OCI-LY1 (cell line): ENCODE measurements around the gene SNTB2.
A peak's percentile ranks its signal among the peaks of the same experiment; 100 is the strongest.

Experiments
- H2AFZ ChIP-seq: fragments of 200-600 bp; sonication (generic), shearing (Covaris generic); 2 replicates; pipeline ENCODE4 v1.6.0; 2014; ENCODE audit warnings: antibody characterized with exemption, mild to moderate bottlenecking, low read length
- H3F3A ChIP-seq: fragments of 200-600 bp; sonication (generic), shearing (Covaris generic); 2 replicates; pipeline ENCODE4 v1.6.0; 2014; ENCODE audit warnings: mild to moderate bottlenecking, antibody characterized with exemption, low read length, moderate library complexity; ENCODE audit not compliant: insufficient read depth
- H3K27ac ChIP-seq: fragments of 200-600 bp; sonication (generic); 2 replicates; pipeline ENCODE4 v1.5.1; 2014; ENCODE audit warnings: low read length, mixed run types, mild to moderate bottlenecking, low read depth; ENCODE audit not compliant: poor library complexity, severe bottlenecking
- H3K27me3 ChIP-seq: fragments of 200-600 bp; sonication (generic); 2 replicates; pipeline ENCODE4 v1.6.0; 2014; ENCODE audit warnings: antibody characterized with exemption, mild to moderate bottlenecking, low read length, moderate library complexity; ENCODE audit not compliant: insufficient read depth
- H3K36me3 ChIP-seq: fragments of 200-600 bp; sonication (generic); 2 replicates; pipeline ENCODE4 v1.6.1; 2014; ENCODE audit warnings: mild to moderate bottlenecking, antibody characterized with exemption, low read length, moderate library complexity, mixed read lengths; ENCODE audit not compliant: insufficient read depth
- H3K4me1 ChIP-seq: fragments of 200-600 bp; sonication (generic); 2 replicates; pipeline ENCODE4 v1.5.1; 2014; ENCODE audit warnings: mild to moderate bottlenecking, low read length, moderate library complexity; ENCODE audit not compliant: insufficient read depth, severe bottlenecking
- H3K4me2 ChIP-seq: fragments of 200-600 bp; sonication (generic), shearing (Covaris generic); 2 replicates; pipeline ENCODE4 v1.6.1; 2014; ENCODE audit warnings: low read length
- H3K4me3 ChIP-seq: fragments of 200-600 bp; sonication (generic); 2 replicates; pipeline ENCODE4 v1.5.1; 2014; ENCODE audit warnings: low read length, low read depth, mild to moderate bottlenecking, mixed read lengths; ENCODE audit not compliant: poor library complexity, severe bottlenecking
- H3K79me2 ChIP-seq: fragments of 200-600 bp; shearing (Covaris generic); 2 replicates; pipeline ENCODE4 v1.6.1; 2016; ENCODE audit warnings: mixed run types, low read length, mixed read lengths; ENCODE audit not compliant: insufficient read depth
- H3K9ac ChIP-seq: fragments of 200-600 bp; sonication (generic), shearing (Covaris generic); 2 replicates; pipeline ENCODE4 v1.6.1; 2014; ENCODE audit warnings: mild to moderate bottlenecking, low read length, mixed read lengths
- H3K9me2 ChIP-seq: fragments of 200-600 bp; sonication (generic), shearing (Covaris generic); 2 replicates; pipeline ENCODE4 v1.6.1; 2014; ENCODE audit warnings: low read depth, mild to moderate bottlenecking, low read length, mixed read lengths
- H3K9me3 ChIP-seq: fragments of 200-600 bp; shearing (Covaris generic); 2 replicates; pipeline ENCODE4 v1.6.1; 2014; ENCODE audit warnings: low read length, mixed read lengths
- H4K20me1 ChIP-seq: fragments of 200-600 bp; sonication (generic), shearing (Covaris generic); 2 replicates; pipeline ENCODE4 v1.6.0; 2016; ENCODE audit warnings: mild to moderate bottlenecking, low read length; ENCODE audit not compliant: insufficient read depth
- EZH2 ChIP-seq: fragments of 200-600 bp; sonication (generic), shearing (Covaris generic); IDR thresholded peaks from 2 replicates; pipeline ENCODE4 v1.8.0; 2017; ENCODE audit warnings: borderline replicate concordance, mixed run types, mild to moderate bottlenecking, antibody characterized with exemption, low read length, moderate library complexity, mixed read lengths
- TF ChIP-seq, protein P1 (sequence below): fragments of 200-600 bp; sonication (generic), shearing (Covaris generic); IDR thresholded peaks from 2 replicates; pipeline ENCODE4 v1.5.1; 2017; ENCODE audit warnings: mild to moderate bottlenecking, antibody characterized with exemption, low read length, moderate library complexity, mixed read lengths

The SNTB2 gene

DNA sequence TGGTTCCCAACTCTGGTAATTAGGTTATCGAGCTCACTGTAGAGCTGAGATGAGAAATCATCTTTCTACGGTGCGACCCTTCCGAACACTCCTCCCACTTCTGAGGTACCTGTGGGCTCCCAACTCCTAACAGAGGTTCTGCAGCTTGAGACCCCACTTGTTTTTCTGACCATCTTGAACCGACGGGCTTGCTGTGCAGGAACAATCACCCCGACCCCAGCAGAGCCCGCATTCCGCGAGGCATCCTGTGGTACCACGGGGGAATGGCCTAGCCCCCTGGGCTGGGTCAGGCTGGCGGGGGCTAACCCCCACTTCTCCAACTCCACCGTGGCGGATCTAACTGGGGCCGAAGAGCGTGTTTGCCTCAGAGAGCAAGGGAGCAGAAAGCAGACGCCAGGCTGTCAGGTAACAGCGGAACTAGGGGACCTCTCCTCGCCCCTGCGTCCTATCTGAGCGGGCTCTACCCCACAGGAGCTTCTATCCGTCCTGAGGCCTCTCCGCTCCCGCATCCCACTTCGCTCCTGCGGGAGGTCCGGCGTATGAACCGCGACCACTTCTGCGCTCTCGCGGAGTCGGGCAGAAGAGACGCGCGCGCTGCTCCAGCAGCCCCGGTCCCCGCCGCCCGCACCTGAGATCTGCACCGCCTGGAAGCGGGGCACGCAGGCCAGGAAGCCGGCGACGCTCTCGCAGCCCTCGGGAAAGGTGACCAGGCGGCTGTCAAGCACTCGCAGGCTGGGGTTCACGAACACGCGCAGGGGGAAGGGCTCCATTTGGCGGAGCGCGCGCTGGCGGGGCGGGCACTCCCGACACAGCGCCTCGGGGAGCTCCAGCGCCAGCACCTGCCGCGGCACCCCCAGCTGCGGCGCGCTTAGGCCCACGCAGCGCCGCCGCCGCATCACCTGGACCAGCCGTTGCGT is 142.7 kb downstream of the SNTB2 start:
- Histone ChIP-seq H4K20me1 (no peaks in the 10 kb centered on the region), H3K4me2 (peak overlapping the region; percentile 82), H3K4me3 (peak overlapping the region; percentile 84), H3K9me2 (no peaks in the 10 kb centered on the region), H3F3A (no peaks in the 10 kb centered on the region), H3K9me3 (no peaks in the 10 kb centered on the region), H3K27me3 (no peaks in the 10 kb centered on the region), H2AFZ (no peak overlapping the region), H3K79me2 (peaks cover 43% of the 10 kb centered on the region), H3K4me1 (peaks cover 44% of the 10 kb centered on the region), H3K27ac (peak overlapping the region; percentile 28), H3K9ac (peak overlapping the region; percentile 76), H3K36me3 (peaks cover 59% of the 10 kb centered on the region)
- TF ChIP-seq EZH2: no peak
- TF ChIP-seq, protein P1, sequence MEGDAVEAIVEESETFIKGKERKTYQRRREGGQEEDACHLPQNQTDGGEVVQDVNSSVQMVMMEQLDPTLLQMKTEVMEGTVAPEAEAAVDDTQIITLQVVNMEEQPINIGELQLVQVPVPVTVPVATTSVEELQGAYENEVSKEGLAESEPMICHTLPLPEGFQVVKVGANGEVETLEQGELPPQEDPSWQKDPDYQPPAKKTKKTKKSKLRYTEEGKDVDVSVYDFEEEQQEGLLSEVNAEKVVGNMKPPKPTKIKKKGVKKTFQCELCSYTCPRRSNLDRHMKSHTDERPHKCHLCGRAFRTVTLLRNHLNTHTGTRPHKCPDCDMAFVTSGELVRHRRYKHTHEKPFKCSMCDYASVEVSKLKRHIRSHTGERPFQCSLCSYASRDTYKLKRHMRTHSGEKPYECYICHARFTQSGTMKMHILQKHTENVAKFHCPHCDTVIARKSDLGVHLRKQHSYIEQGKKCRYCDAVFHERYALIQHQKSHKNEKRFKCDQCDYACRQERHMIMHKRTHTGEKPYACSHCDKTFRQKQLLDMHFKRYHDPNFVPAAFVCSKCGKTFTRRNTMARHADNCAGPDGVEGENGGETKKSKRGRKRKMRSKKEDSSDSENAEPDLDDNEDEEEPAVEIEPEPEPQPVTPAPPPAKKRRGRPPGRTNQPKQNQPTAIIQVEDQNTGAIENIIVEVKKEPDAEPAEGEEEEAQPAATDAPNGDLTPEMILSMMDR: no peak

DNA sequence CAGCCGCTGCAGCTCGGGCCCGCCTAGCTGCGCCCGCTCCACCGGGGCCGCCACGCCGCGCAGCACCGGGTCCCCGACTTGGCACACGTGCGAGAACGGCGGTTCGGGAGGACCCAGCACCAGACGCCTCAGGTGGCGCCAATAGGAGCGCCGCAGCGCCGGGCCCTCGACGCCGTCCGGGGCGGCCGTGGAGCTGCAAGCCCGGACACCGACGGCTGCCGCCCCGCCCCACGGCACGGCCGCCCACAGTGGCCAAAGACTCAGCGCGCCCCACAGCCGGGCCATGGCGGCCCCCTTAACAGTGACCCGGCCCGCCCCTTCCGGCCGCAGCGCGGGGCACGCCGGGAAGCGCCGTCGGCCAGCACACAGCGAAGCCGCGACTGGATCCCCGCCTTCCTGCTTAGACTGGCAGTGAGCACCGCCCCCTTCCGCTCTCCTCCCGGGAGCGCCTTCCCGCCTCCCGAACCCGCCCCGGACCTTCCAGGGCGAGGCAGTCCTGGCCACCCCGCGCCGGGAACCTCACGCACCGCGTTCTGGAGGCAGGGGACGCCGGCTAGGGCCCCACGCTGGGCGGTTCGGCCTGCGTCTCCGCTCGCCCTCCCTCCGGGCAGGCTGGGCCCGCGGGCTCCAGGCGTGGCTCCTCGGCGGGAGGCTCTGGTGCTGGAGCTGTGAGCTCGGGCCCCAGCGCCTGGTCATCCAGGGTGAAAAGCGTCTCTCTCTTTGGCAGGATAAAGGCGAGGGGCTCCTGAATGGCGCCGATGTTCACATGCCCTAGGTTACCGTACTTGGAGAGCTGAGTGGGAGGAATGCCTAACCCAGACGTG is 143.5 kb downstream of the SNTB2 start, which contains the start of gene PDF:
TSS of gene PDF (minus strand) at position 303 of the 824 bp plus-strand sequence. CDS start at position 285, 18 bp downstream.
- Histone ChIP-seq H3K9me2 (no peaks in the 10 kb centered on the region), H3K4me2 (peak within 1 kb of the TSS; percentile 82), H3K4me3 (peak within 1 kb of the TSS; percentile 84), H3K4me1 (peaks cover 44% of the 10 kb centered on the region), H3K9ac (peak within 1 kb of the TSS; percentile 76), H3K36me3 (peaks cover 59% of the 10 kb centered on the region), H3F3A (no peaks in the 10 kb centered on the region), H3K9me3 (no peaks in the 10 kb centered on the region), H3K27ac (peak within 1 kb of the TSS; percentile 28), H3K79me2 (peaks cover 39% of the 10 kb centered on the region), H3K27me3 (no peaks in the 10 kb centered on the region), H4K20me1 (no peaks in the 10 kb centered on the region), H2AFZ (no peak within 1 kb of the TSS)
- TF ChIP-seq, protein P1: no peak
- TF ChIP-seq EZH2: no peak

DNA sequence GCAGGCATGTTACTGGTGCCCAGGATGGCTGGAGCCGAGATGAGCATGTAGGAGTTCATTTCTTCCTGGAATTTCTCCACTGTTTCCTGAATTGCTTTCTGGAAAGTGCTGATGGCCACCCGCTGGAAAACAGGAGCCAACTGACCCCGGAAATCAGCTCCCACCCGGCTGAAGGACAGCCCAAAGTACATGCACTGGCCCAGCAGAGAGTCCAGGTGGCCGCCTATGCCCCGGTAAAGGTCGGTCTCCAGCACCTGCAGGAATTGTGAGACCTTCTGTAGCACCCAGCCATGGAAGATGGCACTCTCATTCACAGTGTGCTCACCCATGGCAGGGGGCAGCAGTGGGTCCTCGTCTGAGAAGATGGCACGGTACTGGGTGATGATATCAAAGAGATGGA is 147.7 kb downstream of the SNTB2 start:
- H3K27ac ChIP-seq: no peak overlapping the region
- no peak overlapping the region for H3K9ac ChIP-seq
- H3F3A ChIP-seq: no peaks in the 10 kb centered on the region
- no peak overlapping the region for H2AFZ ChIP-seq
- TF ChIP-seq EZH2: no peak
- TF ChIP-seq, protein P1: no peak
- H3K79me2 ChIP-seq: peaks cover 11% of the 10 kb centered on the region; the same call in 1 of the 2 replicates
- no peaks in the 10 kb centered on the region for H4K20me1 ChIP-seq
- no peak overlapping the region for H3K4me3 ChIP-seq
- H3K27me3 ChIP-seq: no peaks in the 10 kb centered on the region
- H3K36me3 ChIP-seq: peaks cover 41% of the 10 kb centered on the region
- H3K4me2 ChIP-seq: no peak overlapping the region
- H3K4me1 ChIP-seq: peaks cover 17% of the 10 kb centered on the region
- H3K9me2 ChIP-seq: no peaks in the 10 kb centered on the region
- no peaks in the 10 kb centered on the region for H3K9me3 ChIP-seq
